RWPE1 (cell line): ENCODE data around the gene KRT33B.

Source experiments
- CTCF ChIA-PET: fragments of 350-600 bp; sonication (Branson Sonifier 250); formaldehyde crosslinking; extraction: SDS; loops from one replicate; lab custom pipeline; 2021; lab: Yijun Ruan, JAX
- POLR2A ChIA-PET: fragments of 400-600 bp; formaldehyde crosslinking; extraction: SDS; loops from one replicate; lab custom pipeline; 2020; ENCODE audit warnings: antibody characterized with exemption; ENCODE audit not compliant: low non-redundant PET; lab: Yijun Ruan, JAX
- DNase-seq: peaks from one replicate; pipeline ENCODE4 v3.0.0; 2012; ENCODE audit warnings: low spot score
- H3K27ac ChIP-seq: fragments of 450-650 bp; 2 replicates; pipeline ENCODE4 v1.5.1; 2017
- CTCF ChIP-seq: fragments of 450-650 bp; conservative IDR thresholded peaks from 2 replicates; pipeline ENCODE4 v1.5.1; 2017; ENCODE audit warnings: low read depth, mild to moderate bottlenecking

The KRT33B gene

GRCh38 chr17:41326173-41327145 is 43.2 kb downstream of the KRT33B start:
- no peak overlapping the region for H3K27ac ChIP-seq
- no peak for TF ChIP-seq CTCF
- ChIA-PET CTCF (interaction anchor here (0.6 kb wide), 1 partner anchor 252 kb away, joined by 8 read pairs; no protein-coding TSS in a partner anchor), POLR2A (no interaction called here)
- DNase-seq: no peak

GRCh38 chr17:41325611-41326010 is 44.0 kb downstream of the KRT33B start:
- ChIA-PET CTCF (interaction anchor here (0.6 kb wide), 1 partner anchor 252 kb away, joined by 8 read pairs; no protein-coding TSS in a partner anchor), POLR2A (no interaction called here)
- DNase-seq: no peak
- no peak for TF ChIP-seq CTCF
- no peak overlapping the region for H3K27ac ChIP-seq

- DNase-seq: no peak
- POLR2A ChIA-PET: no interaction called here
- TF ChIP-seq CTCF: no peak
- H3K27ac ChIP-seq: no peak overlapping the region
- CTCF ChIA-PET: interaction anchor here (0.6 kb wide), 1 partner anchor 344 kb away, joined by 3 read pairs; no protein-coding TSS in a partner anchor
Measured at GRCh38 chr17:41325126-41325525, 44.5 kb downstream of the KRT33B start.

GRCh38 chr17:41324180-41325075 is 45.2 kb downstream of the KRT33B start:
- peak; percentile 21 for TF ChIP-seq CTCF
- peak; percentile 42 for DNase-seq
- ChIA-PET POLR2A (no interaction called here), CTCF (interaction anchor here (0.6 to 1.4 kb wide), 8 partner anchors 10 to 467 kb away, joined by 3 to 4 read pairs (median 3); no protein-coding TSS in a partner anchor)
- H3K27ac ChIP-seq: no peak overlapping the region

- TF ChIP-seq CTCF: no peak
- POLR2A ChIA-PET: no interaction called here
- CTCF ChIA-PET: interaction anchor here (0.6 to 1.8 kb wide), 25 partner anchors 10 to 517 kb away, joined by 3 to 13 read pairs (median 4); partner anchors contain the start of genes KRT15 and KRTAP16-1
Measured at GRCh38 chr17:41322903-41323895, 46.4 kb downstream of the KRT33B start.

More at GRCh38 chr17:41322903-41323895, 46.4 kb downstream of the KRT33B start:
- H3K27ac ChIP-seq: peak overlapping the region; percentile 32
- DNase-seq: no peak
